ENCODE measurements around the gene SMAD6.

GRCh38 chr15:66675446-66675845, 26.6 kb upstream of the SMAD6 start:
- no peak for TF ChIP-seq CTCF (IDR thresholded peaks at IDR 0.05)
- TF ChIP-seq POLR2A (IDR thresholded peaks at IDR 0.05): no peak

Data from right lobe of liver (tissue), 4 donors.